Esophagus muscularis mucosa (tissue), 3 donors: ENCODE results near the gene OGFOD2.

Experiments
- POLR2A ChIP-seq: fragments of 450-650 bp; IDR thresholded peaks from one replicate; pipeline ENCODE4 v1.6.1; 2017; ENCODE audit warnings: antibody characterized with exemption, moderate library complexity, mild to moderate bottlenecking, low read depth
- TF ChIP-seq, protein P1 (sequence below), 3 experiments: fragments of 200-600 bp in 2 of 3; fragments of 450-650 bp in 1 of 3; sonication (generic) in 2 of 3; IDR thresholded peaks; one replicate each; pipeline ENCODE4 v1.5.1; 2017 to 2019; ENCODE audit warnings: antibody characterized with exemption in 3 of 3, mild to moderate bottlenecking in 2 of 3, moderate library complexity in 1 of 3

DNA sequence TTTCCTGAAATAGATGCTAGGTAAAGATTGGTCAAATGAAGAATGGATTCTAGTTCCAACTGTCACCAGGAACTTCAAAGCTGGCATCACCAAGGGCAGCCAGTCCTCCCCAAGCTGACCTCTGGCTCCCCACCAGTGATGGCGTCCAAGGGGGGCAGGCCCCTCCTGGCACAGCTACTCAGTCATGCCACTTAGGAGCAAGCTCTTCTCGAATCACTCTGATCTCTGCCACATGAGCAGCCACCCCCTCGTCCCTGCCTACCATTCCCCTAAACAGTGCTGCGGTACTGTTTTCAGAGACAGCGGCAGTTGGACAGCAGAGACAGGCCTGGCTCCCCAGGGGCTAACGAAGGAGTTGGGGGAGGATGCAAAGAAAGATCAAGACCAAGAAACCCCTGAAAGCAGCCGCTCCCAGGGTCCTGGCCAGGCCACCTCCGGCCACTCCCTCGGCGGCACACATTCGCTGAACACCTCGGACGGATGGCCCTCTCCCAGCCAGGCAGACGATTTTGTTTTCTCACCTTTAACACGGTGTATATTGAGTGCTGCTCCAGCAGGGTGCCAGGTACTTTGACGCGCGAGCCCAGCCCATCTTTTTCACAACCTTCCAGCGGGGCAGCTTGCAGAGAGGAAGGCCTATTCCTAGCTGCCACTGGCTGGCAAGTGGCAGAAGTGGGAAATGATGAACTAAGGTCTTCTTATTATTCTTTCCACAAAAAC, 52.8 kb downstream of the OGFOD2 start:
- TF ChIP-seq, protein P1, sequence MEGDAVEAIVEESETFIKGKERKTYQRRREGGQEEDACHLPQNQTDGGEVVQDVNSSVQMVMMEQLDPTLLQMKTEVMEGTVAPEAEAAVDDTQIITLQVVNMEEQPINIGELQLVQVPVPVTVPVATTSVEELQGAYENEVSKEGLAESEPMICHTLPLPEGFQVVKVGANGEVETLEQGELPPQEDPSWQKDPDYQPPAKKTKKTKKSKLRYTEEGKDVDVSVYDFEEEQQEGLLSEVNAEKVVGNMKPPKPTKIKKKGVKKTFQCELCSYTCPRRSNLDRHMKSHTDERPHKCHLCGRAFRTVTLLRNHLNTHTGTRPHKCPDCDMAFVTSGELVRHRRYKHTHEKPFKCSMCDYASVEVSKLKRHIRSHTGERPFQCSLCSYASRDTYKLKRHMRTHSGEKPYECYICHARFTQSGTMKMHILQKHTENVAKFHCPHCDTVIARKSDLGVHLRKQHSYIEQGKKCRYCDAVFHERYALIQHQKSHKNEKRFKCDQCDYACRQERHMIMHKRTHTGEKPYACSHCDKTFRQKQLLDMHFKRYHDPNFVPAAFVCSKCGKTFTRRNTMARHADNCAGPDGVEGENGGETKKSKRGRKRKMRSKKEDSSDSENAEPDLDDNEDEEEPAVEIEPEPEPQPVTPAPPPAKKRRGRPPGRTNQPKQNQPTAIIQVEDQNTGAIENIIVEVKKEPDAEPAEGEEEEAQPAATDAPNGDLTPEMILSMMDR (IDR thresholded peaks at IDR 0.05) = no peak
- TF ChIP-seq POLR2A = no peak
